NCI-H146 treated with DMSO at 0.1 percent for 48 hours (cell line): ENCODE measurements around the gene RSRC1.
"Not testable (repeated sequence)": the region's sequence is repeated elsewhere in the genome, so short reads cannot be mapped to it uniquely, and the experiment has no call there.

ENCODE experiments used
- DNase-seq: peaks from one replicate; lab custom pipeline; 2025; ENCODE audit not compliant: unreplicated experiment; lab: John Stamatoyannopoulos, UW

Gene RSRC1

GRCh38 chr3:158312560-158313141 is 202.8 kb downstream of the RSRC1 start:
- no peak for DNase-seq

- DNase-seq = peak; percentile 46
Observed at GRCh38 chr3:158313338-158313927, 203.5 kb downstream of the RSRC1 start.

DNA sequence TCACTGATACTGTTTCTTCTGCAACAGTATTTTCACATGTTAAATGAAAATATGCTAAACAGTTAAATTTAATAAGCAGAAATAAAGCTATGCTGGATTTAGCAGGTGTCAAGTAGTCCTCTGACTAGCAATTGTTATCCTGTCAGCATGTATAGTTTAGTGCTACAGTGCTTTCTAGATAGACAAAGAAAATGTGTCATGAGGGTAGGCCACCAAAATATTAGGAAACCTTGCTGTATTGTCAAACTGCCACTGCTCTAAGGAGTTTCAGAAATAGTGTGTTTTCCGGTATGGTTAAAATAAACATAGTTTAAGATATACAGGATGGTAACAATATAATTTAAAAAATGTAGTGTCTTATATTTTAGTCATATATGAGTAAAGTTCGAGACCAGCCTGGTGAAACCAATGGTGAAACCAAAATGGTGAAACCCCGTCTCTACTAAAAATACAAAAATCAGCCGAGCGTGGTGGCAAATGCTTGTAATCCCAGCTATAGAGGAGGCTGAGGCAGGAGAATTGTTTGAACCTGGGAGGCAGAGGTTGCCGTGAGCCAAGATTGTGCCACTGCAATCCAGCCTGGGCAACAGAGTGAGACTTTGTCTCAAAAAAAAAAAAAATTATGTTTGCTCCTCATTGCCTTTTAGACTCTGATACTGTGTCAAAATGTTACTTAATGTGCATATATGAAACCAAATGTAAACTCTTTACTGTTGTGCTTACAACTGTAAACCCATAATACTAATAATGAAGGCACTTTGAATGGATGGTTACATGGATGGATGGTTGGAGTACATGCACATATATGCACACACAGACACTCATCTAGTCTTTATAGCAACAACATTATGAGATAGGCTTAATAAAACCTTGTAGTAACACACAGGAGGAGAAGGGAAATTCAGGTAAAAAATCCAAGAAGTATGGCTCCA is 204.8 kb downstream of the RSRC1 start:
- no peak for DNase-seq

DNA sequence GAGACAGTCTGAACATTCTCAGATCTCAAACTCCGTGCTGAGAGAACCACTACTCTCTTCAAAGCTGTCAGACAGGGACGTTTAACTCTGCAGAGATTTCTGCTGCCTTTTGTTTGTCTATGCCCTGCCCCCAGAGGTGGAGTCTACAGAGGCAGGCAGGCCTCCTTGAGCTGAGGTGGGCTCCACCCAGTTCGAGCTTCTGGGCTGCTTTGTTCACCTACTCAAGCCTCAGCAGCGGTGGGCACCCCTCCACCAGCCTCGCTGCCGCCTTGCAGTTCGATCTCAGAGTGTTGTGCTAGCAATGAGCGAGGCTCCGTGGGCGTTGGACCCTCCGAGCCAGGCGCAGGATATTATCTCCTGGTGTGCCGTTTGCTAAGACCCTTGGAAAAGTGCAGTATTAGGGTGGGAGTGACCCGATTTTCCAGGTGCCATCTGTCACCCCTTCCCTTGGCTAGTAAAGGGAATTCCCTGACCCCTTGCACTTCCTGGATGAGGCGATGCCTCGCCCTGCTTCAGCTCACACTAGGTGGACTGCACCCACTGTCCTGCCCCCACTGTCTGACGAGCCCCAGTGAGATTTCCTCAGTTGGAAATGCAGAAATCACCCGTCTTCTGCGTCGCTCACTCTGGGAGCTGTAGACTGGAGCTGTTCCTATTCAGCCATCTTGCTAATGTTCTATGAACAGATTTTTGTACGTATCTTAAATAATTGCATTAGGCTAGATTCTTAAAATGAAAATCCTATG is 220.0 kb downstream of the RSRC1 start:
- DNase-seq = not testable (repeated sequence)

DNA sequence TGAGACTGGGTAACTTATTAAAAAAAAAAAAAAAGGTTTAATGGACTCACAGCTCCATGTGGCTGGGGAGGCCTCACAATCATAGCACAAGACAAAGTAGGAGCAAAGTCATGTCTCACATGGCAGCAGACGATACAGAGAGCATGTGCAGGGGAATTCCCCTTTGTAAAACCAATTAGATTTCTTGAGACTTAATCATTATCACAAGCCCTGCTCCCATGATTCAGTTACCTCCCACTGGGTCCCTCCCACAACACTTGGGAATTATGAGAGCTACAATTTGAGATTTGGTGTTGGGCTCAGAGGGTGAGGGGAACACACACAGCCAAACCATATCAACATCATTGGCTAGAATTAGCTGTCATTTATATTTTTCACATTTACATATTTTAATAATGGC is 221.0 kb downstream of the RSRC1 start:
- no peak for DNase-seq

DNA sequence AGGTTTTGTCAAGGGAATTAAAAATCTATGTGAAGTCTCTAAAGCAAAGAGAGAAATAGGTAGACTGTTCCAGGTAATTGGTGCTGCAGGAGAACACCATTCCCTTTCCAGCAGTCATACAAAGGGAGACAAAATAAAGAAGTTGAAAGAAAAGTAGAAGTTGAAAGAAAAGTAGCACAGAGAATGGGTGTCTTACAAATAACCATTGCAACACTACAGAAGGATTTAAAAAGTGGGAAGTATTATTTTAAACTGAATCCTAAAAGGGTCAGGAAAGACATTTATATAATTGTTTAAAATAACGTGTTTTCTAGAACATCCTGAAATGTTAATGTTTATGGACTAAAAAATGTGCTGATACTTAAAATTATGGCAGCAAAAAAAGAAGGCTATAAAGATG is 223.8 kb downstream of the RSRC1 start:
- DNase-seq = no peak

GRCh38 chr3:158337110-158337509 is 227.2 kb downstream of the RSRC1 start:
- no peak for DNase-seq

- no peak for DNase-seq
Observed at GRCh38 chr3:158339638-158340037, 229.7 kb downstream of the RSRC1 start.

GRCh38 chr3:158340951-158341350 is 231.1 kb downstream of the RSRC1 start:
- DNase-seq = not testable (repeated sequence)

DNA sequence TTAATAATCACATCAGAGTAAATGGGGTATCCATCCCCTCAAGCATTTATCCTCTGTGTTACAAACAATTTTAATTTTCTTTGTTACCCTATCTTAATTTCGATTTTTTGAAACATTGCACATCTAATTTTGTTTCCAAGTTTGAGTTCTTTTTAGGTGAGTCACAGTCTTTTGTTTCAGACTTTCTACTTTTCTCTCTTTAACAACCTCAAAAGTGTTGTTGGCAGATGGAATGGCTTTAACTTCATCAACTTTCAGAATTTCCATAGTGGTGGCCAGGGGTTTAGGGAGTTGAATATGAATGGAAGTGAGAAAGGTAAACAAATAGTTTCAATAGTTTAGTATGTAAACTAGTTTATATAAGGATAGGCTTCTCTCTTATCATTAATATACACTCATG is 238.1 kb downstream of the RSRC1 start:
- DNase-seq = no peak

GRCh38 chr3:158350971-158351370 is 241.1 kb downstream of the RSRC1 start:
- no peak for DNase-seq

DNA sequence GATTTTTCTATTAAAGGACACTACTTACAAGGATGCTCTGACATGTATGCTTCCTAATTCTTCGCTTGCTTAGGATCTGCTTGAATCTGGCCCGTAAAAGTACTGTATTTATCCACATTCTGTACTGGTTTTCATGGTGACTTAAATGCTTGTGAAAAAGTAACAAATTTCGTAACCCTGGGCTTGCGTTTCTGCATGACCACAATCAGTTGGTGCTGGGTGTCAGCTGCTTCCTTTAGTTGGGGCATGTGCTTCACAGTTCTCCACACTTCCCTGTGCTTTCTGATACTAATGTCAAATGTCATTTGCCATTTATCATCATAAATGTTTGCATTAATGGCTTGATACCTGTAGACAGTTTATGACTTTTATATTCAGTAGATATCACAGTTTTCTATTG is 242.7 kb downstream of the RSRC1 start:
- no peak for DNase-seq

DNA sequence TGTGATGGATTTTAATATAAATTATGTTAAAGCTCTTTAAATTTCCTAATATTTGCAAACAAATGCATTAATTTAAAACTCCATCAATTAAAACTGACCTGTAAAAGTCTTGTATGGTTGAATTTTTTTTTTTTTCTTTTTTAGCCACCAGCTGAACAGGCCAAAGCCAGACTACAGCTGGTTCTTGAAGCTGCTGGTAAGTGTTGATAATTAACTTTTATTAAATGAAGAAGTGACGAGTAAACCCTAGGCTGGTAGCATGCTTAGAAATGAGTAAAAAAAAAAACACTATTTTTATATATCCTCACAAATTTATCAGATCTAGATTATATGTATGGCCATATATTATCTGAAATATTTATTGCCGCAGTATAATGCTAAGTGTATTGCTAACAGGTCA is 244.8 kb downstream of the RSRC1 start:
- no peak for DNase-seq

DNA sequence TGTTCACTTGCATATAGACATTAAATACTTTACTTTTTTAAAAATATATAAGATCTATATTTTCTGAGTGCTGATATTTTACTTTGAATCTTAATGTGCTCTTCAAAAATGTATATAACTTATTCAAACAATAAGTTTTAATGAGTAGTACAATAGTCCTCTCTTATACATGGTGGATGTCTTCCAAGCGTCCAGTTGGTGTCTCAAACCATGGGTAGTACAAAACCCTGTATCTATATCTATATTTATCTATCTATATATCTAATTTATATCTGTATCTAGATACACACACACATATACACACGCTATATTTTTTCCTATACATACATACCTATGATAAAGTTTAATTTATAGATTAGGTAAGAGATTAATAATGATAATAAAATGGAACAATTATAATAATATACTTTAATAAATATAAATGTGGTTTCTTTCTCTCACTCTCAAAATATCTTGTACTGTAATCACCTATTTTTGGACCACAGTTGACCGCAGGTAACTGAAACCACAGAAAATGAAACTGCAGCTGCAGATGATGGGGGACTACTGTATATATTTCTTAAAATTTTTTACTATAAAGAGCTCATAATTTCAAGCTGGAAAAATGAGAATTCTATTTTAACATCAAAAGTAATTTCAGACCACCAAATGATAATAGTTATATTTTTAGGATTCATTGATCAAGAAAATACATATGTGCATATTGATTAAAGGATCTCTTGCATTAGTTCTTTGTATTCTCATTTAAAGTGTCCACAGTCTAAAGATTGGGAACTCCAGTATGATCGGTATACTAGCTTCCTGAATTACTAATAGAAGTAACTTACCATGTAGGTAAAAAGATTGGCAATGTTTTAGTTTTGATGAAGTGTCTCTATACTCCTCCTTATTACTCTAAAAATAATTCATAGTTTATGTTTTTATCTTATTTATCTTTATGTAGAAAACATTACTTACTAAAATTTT is 246.0 kb downstream of the RSRC1 start:
- DNase-seq = no peak

GRCh38 chr3:158359339-158359738 is 249.4 kb downstream of the RSRC1 start:
- DNase-seq = no peak

DNA sequence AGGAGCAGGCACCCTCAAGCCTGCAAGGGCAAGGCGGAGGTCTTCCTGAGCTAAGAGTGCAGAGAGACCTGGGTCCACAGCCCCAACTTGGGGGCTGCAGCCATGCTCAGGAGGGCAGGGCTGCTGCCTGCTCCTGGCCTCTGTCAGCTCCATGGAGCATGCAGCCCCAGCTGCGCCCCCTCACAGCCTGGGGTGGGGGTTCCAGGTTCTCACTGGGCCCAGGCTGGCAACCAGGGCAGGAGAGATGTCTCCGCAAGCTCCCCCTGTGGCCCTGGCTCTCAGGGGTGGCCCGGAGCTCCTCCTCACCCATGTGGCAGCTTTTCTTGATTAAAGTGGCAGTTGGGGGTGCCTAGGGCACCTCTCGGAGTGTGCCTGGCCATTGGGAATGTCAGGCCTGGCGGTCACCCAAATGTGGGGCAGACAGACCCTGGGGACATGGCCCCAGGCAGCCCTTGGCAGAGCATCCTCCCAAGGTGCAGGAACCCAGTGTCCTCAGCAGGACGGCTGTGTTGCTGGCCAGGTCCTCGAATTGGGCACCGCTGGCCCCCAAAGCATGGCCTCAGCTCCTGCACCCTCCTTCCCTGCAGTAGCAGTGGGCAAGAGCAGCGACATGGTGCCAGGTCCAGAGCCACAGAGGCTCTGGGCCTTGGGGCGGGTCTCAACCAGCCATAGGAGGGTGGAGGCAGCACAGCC is 251.0 kb downstream of the RSRC1 start:
- no peak for DNase-seq

DNA sequence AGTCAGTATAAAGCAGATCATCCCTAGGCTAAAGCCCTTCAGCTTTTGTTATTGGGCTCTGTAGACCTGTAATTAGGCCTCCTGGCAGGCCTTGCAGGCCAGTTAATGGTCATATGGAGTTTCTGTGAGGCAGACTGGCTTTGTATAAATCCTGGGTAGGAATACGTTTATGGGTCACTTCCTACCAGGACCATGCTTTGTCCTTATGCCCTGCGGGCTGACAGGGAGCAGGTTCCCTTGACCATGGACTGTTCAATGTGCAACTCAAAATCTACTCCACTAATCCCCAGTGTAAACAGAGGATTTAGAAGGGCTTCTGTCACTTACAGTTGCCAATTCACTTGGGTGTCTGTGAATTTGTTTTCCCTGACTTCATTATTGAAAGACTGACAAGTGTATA is 258.4 kb downstream of the RSRC1 start:
- DNase-seq = peak; percentile 98

- DNase-seq = no peak
Observed at GRCh38 chr3:158369279-158369678, 259.4 kb downstream of the RSRC1 start.

- no peak for DNase-seq
Observed at GRCh38 chr3:158379517-158379916, 269.6 kb downstream of the RSRC1 start.
